Spinal cord (tissue), 10 donors: ENCODE measurements around the gene TCL1A. TPM values are rescaled to one million over a fixed set of nuclear protein-coding genes. Genes with fewer than 3 reads are reported as not detected.

Experiments used
- DNase-seq, 6 donors: peaks; one replicate each; pipeline versions ENCODE4 v3.0.0 to v3.0.0-alpha.2; 2013 to 2015; ENCODE audit warnings: low spot score in 6 of 6, low read depth in 4 of 6
- H3K27ac ChIP-seq: one replicate; pipeline ENCODE4 v1.5.1; 2013; ENCODE audit warnings: low read depth, low read length, control low read depth
- H3K27me3 ChIP-seq: one replicate; pipeline ENCODE4 v1.6.1; 2013; ENCODE audit warnings: low read length; ENCODE audit not compliant: control insufficient read depth, insufficient read depth
- H3K36me3 ChIP-seq: one replicate; pipeline ENCODE4 v1.6.1; 2013; ENCODE audit warnings: low read length; ENCODE audit not compliant: control insufficient read depth, insufficient read depth
- H3K4me1 ChIP-seq: one replicate; pipeline ENCODE4 v1.6.1; 2013; ENCODE audit warnings: low read length; ENCODE audit not compliant: control insufficient read depth, insufficient read depth
- H3K4me3 ChIP-seq: one replicate; pipeline ENCODE4 v1.5.1; 2013; ENCODE audit warnings: low read depth, low read length, control low read depth
- H3K9me3 ChIP-seq: one replicate; pipeline ENCODE4 v1.6.1; 2013; ENCODE audit warnings: low read length; ENCODE audit not compliant: control insufficient read depth, insufficient read depth
- WGBS: methylation state at CpG from one replicate; pipeline ENCODE4 v1.1.5; 2013; ENCODE audit warnings: missing lambda C conversion rate; ENCODE audit not compliant: insufficient coverage; 5-methylcytosine and 5-hydroxymethylcytosine counted together
- polyA plus RNA-seq, 2 donors: library from polyadenylated mRNA; unstranded; fragments of 120-200 nt; gene quantifications; one replicate each; pipeline ENCODE4 v1.2.1, GENCODE V29; 2013; ENCODE audit not compliant: insufficient read length in 2 of 2
- total RNA-seq, 2 donors: library from RNA; depleted of rRNA in 1 of 2; stranded (reverse); fragments of 120-200 nt in 1 of 2; fragments of >200 nt in 1 of 2; gene quantifications; one replicate each; pipeline versions ENCODE4 v1.2.3 to v1.2.4, GENCODE V29; 2013 to 2014
- donor health status: healthy.

Gene TCL1A
- total and polyA plus RNA-seq, 4 donors: 0.11 to 2.2 (median 0.71) TPM

DNA sequence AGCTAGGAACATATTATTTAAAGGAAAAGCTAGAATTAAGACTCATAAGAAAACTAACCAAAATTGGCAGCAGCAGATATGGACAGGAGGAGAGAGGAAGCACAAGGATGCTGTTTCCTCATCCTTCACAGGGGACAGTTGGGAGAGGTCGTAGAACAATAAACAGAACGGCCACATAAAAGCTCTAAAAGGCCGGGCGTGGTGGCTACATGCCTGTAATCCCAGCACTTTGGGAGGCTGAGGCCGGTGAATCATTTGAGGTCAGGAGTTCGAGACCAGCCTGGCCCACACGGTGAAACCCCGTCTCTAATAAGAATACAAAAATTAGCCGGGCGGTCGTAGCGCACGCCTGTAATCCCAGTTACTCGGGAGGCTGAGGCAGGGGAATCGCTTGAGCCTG is 17.2 kb downstream of the TCL1A start:
- Histone ChIP-seq H3K36me3 (no peaks in the 10 kb centered on the region), H3K27ac (no peak overlapping the region), H3K4me1 (peaks cover 2% of the 10 kb centered on the region), H3K4me3 (no peak overlapping the region), H3K27me3 (peaks cover 5% of the 10 kb centered on the region), H3K9me3 (no peaks in the 10 kb centered on the region)
- no peak for DNase-seq
- 79% methylated on average over 15 of the region's 15 CpGs for WGBS

GRCh38 chr14:95695913-95696312 is 18.0 kb downstream of the TCL1A start:
- WGBS: 71% methylated on average over 4 of the region's 5 CpGs
- no peaks in the 10 kb centered on the region for H3K36me3 ChIP-seq
- no peaks in the 10 kb centered on the region for H3K9me3 ChIP-seq
- no peak for DNase-seq
- H3K27me3 ChIP-seq: peaks cover 5% of the 10 kb centered on the region
- H3K4me3 ChIP-seq: no peak overlapping the region
- H3K4me1 ChIP-seq: peaks cover 2% of the 10 kb centered on the region
- H3K27ac ChIP-seq: no peak overlapping the region

DNA sequence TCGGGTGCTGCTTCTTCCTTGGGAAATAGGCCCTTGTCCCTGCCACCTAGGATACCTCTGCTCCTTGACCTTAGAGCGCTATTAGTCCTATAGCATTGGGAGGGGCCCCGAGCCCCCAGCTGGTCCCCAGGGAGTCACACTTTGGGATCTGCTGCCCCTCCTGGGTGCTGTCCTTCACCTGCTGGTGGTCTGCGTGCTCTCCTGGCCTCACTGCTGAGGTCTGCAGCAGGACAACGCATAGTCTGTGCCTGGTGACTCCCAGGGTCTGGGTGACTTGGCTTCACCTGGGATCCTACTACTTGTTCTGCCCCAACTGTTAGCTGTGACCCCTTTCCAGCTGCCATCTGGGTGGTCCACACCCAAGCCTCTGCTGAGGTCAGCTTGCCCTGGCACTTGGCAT is 18.9 kb downstream of the TCL1A start:
- 93% methylated on average over 4 of the region's 5 CpGs for WGBS
- H3K36me3 ChIP-seq: no peaks in the 10 kb centered on the region
- H3K27me3 ChIP-seq: peaks cover 5% of the 10 kb centered on the region
- H3K4me1 ChIP-seq: peaks cover 2% of the 10 kb centered on the region
- H3K9me3 ChIP-seq: no peaks in the 10 kb centered on the region
- H3K27ac ChIP-seq: no peak overlapping the region
- H3K4me3 ChIP-seq: no peak overlapping the region
- DNase-seq: no peak

DNA sequence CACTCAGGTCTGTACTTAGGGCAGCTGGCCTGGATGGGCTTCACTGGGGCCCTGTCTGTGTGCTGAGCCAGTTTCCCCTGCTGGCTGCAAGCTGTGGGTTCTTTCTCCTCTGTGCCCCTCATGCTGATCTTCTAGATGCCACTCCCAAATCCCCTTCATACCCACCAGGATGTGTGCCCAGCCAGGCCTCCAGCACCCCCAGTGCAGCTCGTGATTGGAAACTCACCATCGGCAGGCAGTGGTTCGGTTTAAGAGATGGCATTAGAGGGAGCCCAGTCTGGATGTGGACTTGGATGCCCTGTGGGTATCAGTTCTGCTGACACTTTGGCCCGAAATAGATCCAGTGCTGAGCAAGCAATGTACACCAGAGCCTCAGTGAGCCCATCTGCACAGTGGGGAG is 21.8 kb downstream of the TCL1A start:
- 95% methylated on average over 4 of the region's 4 CpGs for WGBS
- no peak overlapping the region for H3K27ac ChIP-seq
- H3K4me1 ChIP-seq: peaks cover 2% of the 10 kb centered on the region
- no peaks in the 10 kb centered on the region for H3K9me3 ChIP-seq
- H3K4me3 ChIP-seq: no peak overlapping the region
- no peaks in the 10 kb centered on the region for H3K36me3 ChIP-seq
- H3K27me3 ChIP-seq: peaks cover 5% of the 10 kb centered on the region
- DNase-seq: no peak

GRCh38 chr14:95691591-95691990 is 22.3 kb downstream of the TCL1A start:
- no peak for DNase-seq
- 92% methylated on average over 10 of the region's 10 CpGs for WGBS
- Histone ChIP-seq H3K9me3 (no peaks in the 10 kb centered on the region), H3K36me3 (no peaks in the 10 kb centered on the region), H3K27me3 (peaks cover 5% of the 10 kb centered on the region), H3K4me1 (peaks cover 2% of the 10 kb centered on the region), H3K27ac (no peak overlapping the region), H3K4me3 (no peak overlapping the region)

GRCh38 chr14:95690815-95691214 is 23.1 kb downstream of the TCL1A start:
- no peaks in the 10 kb centered on the region for H3K36me3 ChIP-seq
- 94% methylated on average over 8 of the region's 10 CpGs for WGBS
- peaks cover 2% of the 10 kb centered on the region for H3K4me1 ChIP-seq
- no peak overlapping the region for H3K27ac ChIP-seq
- no peak for DNase-seq
- H3K9me3 ChIP-seq: no peaks in the 10 kb centered on the region
- no peak overlapping the region for H3K4me3 ChIP-seq
- peaks cover 5% of the 10 kb centered on the region for H3K27me3 ChIP-seq

- no CpG with 5 or more reads among the region's 5 CpGs for WGBS
- Histone ChIP-seq H3K4me3 (no peak overlapping the region), H3K27ac (no peak overlapping the region), H3K27me3 (peaks cover 5% of the 10 kb centered on the region), H3K36me3 (no peaks in the 10 kb centered on the region), H3K9me3 (no peaks in the 10 kb centered on the region), H3K4me1 (peaks cover 2% of the 10 kb centered on the region)
- no peak for DNase-seq
These were observed 24.5 kb downstream of the TCL1A start for GRCh38 chr14:95689441-95689840.

GRCh38 chr14:95686935-95687334 is 27.0 kb downstream of the TCL1A start:
- H3K27me3 ChIP-seq: no peaks in the 10 kb centered on the region
- no peak for DNase-seq
- no peaks in the 10 kb centered on the region for H3K9me3 ChIP-seq
- 25% methylated on average over 1 of the region's 2 CpGs for WGBS
- no peaks in the 10 kb centered on the region for H3K4me1 ChIP-seq
- no peak overlapping the region for H3K27ac ChIP-seq
- H3K36me3 ChIP-seq: no peaks in the 10 kb centered on the region
- H3K4me3 ChIP-seq: no peak overlapping the region

- H3K27me3 ChIP-seq: no peaks in the 10 kb centered on the region
- DNase-seq: no peak
- no peak within 1 kb of the TSS for H3K27ac ChIP-seq
- H3K9me3 ChIP-seq: no peaks in the 10 kb centered on the region
- H3K4me3 ChIP-seq: no peak within 1 kb of the TSS
- H3K36me3 ChIP-seq: no peaks in the 10 kb centered on the region
- no peaks in the 10 kb centered on the region for H3K4me1 ChIP-seq
- 87% methylated on average over 30 of the region's 38 CpGs for whole genome bisulfite sequencing
These were observed 27.7 kb downstream of the TCL1A start, which contains the start of gene TCL1B for GRCh38 chr14:95685978-95686922. TSS of gene TCL1B (plus strand) at chr14:95686426. CDS start at chr14:95686468, 42 bp downstream.

DNA sequence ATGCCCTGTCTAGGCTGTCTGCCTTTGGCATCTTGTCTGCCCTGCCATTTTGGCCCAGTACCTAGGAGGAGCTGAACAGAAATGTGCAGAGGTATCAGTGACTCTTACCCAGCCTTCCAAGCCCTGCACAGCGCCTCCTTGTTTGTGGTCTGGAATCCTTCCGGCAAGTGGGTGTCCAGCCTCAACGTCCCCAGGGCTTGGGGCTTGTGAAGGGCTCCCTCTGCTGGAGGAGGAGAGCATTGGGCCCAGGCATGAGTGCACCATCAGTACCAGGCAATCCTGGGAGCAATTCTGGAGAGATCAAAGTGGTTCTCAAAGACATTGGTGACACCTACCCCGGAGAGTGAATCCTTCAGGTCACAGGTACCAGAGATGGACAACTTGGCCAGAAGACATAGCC is 30.1 kb downstream of the TCL1A start:
- Histone ChIP-seq H3K27ac (no peak overlapping the region), H3K27me3 (no peaks in the 10 kb centered on the region), H3K4me1 (peaks cover 5% of the 10 kb centered on the region), H3K4me3 (no peak overlapping the region), H3K9me3 (no peaks in the 10 kb centered on the region), H3K36me3 (no peaks in the 10 kb centered on the region)
- no peak for DNase-seq
- WGBS: 66% methylated on average over 4 of the region's 4 CpGs
